ENCODE results near the gene TNFRSF19. TPM values are rescaled to one million over a fixed set of nuclear protein-coding genes. Genes with fewer than 3 reads are reported as not detected.

The TNFRSF19 gene
- total and polyA plus RNA-seq, 10 of the 15 experiments (the other 5 are each of a cell fraction or from before 2014, with no cell fraction given), result 16.4 to 46.2 (median 35.4) TPM

- no peak for TF ChIP-seq PBX3 (IDR thresholded peaks at IDR 0.05; ENCODE audit: insufficient replicate concordance, low read depth, low read length)
Observed at GRCh38 chr13:23668562-23668961, 98.3 kb downstream of the TNFRSF19 start (continued).

GRCh38 chr13:23670793-23671192 lies 100.6 kb downstream of the TNFRSF19 start:
- in situ Hi-C loops (cut with MboI), result no loop called here
- CTCF ChIA-PET, result interaction anchor here (0.5 kb wide), 1 partner anchor 41 kb away, joined by 3 read pairs; no protein-coding TSS in a partner anchor
- no TSS peak for BruUV-seq (replicated peaks)
- TF ChIP-seq ZNF592 (IDR thresholded peaks at IDR 0.05), result no peak
- TF ChIP-seq BMI1 (IDR thresholded peaks at IDR 0.05; ENCODE audit: borderline replicate concordance), result no peak
- TF ChIP-seq ZBTB33 (IDR thresholded peaks at IDR 0.05), result no peak
- no peak for TF ChIP-seq PAX5 (IDR thresholded peaks at IDR 0.05; ENCODE audit: borderline replicate concordance, low read depth, low read length)
- TF ChIP-seq POLR2AphosphoS2 (IDR thresholded peaks at IDR 0.05; ENCODE audit: low read depth, low read length), result no peak
- no peak for TF ChIP-seq CEBPZ (IDR thresholded peaks at IDR 0.05; ENCODE audit: low read depth, low read length)
- no peak for TF ChIP-seq SMARCA5 (IDR thresholded peaks at IDR 0.05)
- no peak for TF ChIP-seq HDAC6 (IDR thresholded peaks at IDR 0.05; ENCODE audit: unreplicated experiment)
- TF ChIP-seq GABPA (IDR thresholded peaks at IDR 0.05; ENCODE audit: low read depth), result no peak
- TF ChIP-seq SMAD1 (IDR thresholded peaks at IDR 0.05; ENCODE audit: low read depth, partially characterized antibody), result no peak
- no peak for TF ChIP-seq ZNF622 (IDR thresholded peaks at IDR 0.05)

More at GRCh38 chr13:23670793-23671192, 100.6 kb downstream of the TNFRSF19 start:
- Histone ChIP-seq H3K36me3 (ENCODE audit: control insufficient read depth in 2 of 2, insufficient read depth in 2 of 2, low read length in 1 of 2) (peaks cover 0 to 13% of the 10 kb centered on the region in 2 experiments; a peak in 1 of 4 replicates), H2AFZ (ENCODE audit: control insufficient read depth, low read depth, low read length) (no peak overlapping the region), H3K4me3 (no peak overlapping the region), H3K4me1 (ENCODE audit: control insufficient read depth, insufficient read depth, low read length) (no peaks in the 10 kb centered on the region), H3K27me3 (replicated peaks in 1 of 2; ENCODE audit: control insufficient read depth in 2 of 2, insufficient read depth in 2 of 2, low read length in 1 of 2) (no peaks in the 10 kb centered on the region), H4K20me1 (ENCODE audit: control insufficient read depth, insufficient read depth) (no peaks in the 10 kb centered on the region), H3K9me3 (replicated peaks; ENCODE audit: control insufficient read depth, insufficient read depth, low read length) (no peaks in the 10 kb centered on the region), H3K4me2 (ENCODE audit: control insufficient read depth, insufficient read depth) (no peak overlapping the region), H3K27ac (ENCODE audit: control insufficient read depth, insufficient read depth) (no peak overlapping the region), H3K79me2 (ENCODE audit: control insufficient read depth, insufficient read depth, low read length) (no peaks in the 10 kb centered on the region), H3K9ac (ENCODE audit: control insufficient read depth, insufficient read depth, low read length) (no peak overlapping the region)
- RAD21 ChIA-PET (ENCODE audit: unreplicated experiment), result no interaction called here
- ATAC-seq (no peak), FAIRE-seq (no peak), DNase-seq (ENCODE audit: low read depth, low spot score) (no peak)
- intact Hi-C loops (cut with micrococcal nuclease; ENCODE audit: unreplicated experiment), result no loop called here
- POLR2A ChIA-PET, result interaction anchor here (1.1 kb wide), 1 partner anchor 8 kb away, joined by 9 read pairs; no protein-coding TSS in a partner anchor
- SMC1A ChIA-PET (ENCODE audit: uncharacterized antibody, unreplicated experiment), result no interaction called here
- 83% methylated on average over 7 of the region's 7 CpGs for WGBS (ENCODE audit: insufficient coverage, insufficient replicate concordance, low lambda C conversion rate, missing lambda C conversion rate)

Data from GM12878 (cell line).